Mesenteric fat pad (tissue), 1 donor: ENCODE data around the gene SYT4. TPM values are rescaled to one million over a fixed set of nuclear protein-coding genes. Genes with fewer than 3 reads are reported as not detected.

Experiments
- DNase-seq: peaks from one replicate; pipeline ENCODE4 v3.0.0-alpha.2; 2020; ENCODE audit warnings: low spot score
- total RNA-seq: library from RNA; stranded (reverse); fragmentation: NEBNext Ultra II Directional; extraction: Animal tissue kit (Norgen Biotek cat#: 25700); gene quantifications from one replicate; pipeline ENCODE4 v1.2.1, GENCODE V29; 2021
- donor health status: DM: yes; HTN: yes; CAD: no.

SYT4 gene
- total RNA-seq, 1 donor from 2014 or later = not detected

DNA sequence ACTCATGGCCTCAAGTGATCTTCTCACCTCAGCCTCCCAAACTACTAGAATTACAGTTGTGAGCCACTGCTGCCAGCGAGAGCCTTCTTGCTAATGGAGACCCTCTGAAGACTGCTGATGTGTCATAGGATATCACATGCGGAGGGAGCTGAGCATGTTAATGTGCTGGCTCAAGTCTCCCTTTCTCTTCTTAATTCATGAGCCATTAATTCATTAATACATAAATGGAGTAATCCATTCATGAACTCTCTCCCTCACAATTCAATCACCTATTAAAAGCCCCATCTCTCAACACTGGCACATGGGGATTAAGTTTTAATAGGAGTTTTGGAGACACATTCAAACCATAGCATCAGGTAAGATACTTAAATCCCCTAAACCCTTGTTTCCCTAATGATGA is 54.8 kb downstream of the SYT4 start:
- DNase-seq = no peak

DNA sequence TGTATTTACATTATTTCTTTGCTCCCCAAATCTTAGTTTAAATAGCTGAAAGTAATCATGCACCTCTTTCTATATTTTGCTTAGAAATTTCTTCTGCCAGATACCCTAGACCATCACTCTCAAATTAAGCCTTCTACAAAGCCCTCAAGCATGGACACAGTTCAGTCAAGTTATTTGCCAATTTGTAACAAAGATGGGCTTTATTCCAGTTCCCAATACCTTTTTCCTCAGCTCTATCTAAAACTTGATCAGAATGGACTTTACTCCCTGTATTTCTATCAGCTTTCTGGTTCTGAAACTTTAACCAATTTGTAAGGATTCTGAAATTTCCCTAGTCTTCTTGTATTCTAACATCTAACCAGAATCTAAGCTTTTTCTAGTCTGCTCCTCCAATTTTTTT is 56.6 kb downstream of the SYT4 start:
- DNase-seq = no peak

Other genes starting within 250 kb of the SYT4 start
- not detected for gene RIT2, start 161.8 kb downstream of the SYT4 start, total RNA-seq